GM13976 (cell line): Measurements from ENCODE around the gene CEP162.
"Not testable (repeated sequence)": the region's sequence is repeated elsewhere in the genome, so short reads cannot be mapped to it uniquely, and the experiment has no call there.

Experiments
- DNase-seq: peaks from one replicate; pipeline ENCODE4 v3.0.0; 2012; ENCODE audit warnings: low spot score
- in situ Hi-C: fragments of 300-500 bp; cut with MboI; formaldehyde crosslinking; loops from one replicate; pipeline ENCODE4 v1.12.0; 2022; ENCODE audit warnings: low sequenced_read_pairs, mixed read lengths, inconsistent platforms; ENCODE audit not compliant: unreplicated experiment
- TF ChIP-seq, protein P1 (sequence below): IDR thresholded peaks from 2 replicates; pipeline ENCODE4 v1.5.1; 2012; ENCODE audit warnings: borderline replicate concordance, mild to moderate bottlenecking; ENCODE audit not compliant: insufficient read depth; ENCODE audit errors: extremely low read depth, missing control alignments, control extremely low read depth

The CEP162 gene

DNA sequence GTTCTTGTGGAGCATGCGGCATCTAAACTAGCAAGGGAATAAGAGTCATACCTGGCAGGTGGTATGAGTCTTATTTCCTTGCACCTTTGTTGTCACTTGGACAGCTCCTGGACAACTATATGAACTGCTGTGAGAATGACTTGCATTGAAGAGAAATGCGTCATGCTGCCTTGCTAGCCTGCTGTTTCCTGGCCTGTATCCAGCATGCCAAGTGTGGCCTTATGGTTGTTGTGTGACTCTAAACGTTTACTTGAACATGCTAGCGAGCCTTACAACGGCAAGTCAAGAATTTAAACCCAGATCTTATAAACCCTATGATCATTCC, 90.4 kb downstream of the CEP162 start:
- no peak for DNase-seq
- in situ Hi-C loops = no loop called here
- TF ChIP-seq, protein P1, sequence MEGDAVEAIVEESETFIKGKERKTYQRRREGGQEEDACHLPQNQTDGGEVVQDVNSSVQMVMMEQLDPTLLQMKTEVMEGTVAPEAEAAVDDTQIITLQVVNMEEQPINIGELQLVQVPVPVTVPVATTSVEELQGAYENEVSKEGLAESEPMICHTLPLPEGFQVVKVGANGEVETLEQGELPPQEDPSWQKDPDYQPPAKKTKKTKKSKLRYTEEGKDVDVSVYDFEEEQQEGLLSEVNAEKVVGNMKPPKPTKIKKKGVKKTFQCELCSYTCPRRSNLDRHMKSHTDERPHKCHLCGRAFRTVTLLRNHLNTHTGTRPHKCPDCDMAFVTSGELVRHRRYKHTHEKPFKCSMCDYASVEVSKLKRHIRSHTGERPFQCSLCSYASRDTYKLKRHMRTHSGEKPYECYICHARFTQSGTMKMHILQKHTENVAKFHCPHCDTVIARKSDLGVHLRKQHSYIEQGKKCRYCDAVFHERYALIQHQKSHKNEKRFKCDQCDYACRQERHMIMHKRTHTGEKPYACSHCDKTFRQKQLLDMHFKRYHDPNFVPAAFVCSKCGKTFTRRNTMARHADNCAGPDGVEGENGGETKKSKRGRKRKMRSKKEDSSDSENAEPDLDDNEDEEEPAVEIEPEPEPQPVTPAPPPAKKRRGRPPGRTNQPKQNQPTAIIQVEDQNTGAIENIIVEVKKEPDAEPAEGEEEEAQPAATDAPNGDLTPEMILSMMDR = no peak

DNA sequence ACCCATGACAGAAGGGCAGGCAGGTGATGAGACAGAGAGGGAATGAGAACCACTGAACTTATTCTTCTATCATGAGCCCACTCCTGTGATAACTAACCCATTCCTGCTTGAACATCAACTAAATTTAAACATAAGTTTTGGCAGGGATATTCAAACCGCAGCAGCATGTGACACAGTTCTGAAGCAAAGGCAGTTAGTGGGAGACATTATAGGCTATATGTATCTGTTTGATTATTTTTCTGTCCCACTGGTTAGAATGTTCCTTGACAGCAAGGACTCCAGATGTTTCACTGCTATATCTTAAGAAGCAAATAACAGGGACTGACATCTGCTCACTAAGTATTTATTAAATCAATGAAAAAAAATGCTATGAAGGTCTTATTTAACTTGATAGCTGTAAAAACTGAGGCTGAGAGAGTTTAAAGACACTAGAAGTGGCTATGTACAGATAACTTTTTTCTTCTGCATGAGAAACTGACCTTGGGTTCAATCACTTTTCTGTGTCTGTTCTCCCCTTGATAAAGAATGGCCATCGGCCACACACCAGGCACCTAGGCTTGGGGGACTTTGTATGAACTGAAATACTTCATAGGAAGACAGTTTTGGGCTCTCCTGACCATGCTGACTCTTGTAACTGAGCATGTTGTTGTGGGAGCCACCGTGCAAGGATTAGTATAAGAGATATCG, 90.9 kb downstream of the CEP162 start:
- no peak for DNase-seq
- TF ChIP-seq, protein P1 = no peak
- in situ Hi-C loops = no loop called here

DNA sequence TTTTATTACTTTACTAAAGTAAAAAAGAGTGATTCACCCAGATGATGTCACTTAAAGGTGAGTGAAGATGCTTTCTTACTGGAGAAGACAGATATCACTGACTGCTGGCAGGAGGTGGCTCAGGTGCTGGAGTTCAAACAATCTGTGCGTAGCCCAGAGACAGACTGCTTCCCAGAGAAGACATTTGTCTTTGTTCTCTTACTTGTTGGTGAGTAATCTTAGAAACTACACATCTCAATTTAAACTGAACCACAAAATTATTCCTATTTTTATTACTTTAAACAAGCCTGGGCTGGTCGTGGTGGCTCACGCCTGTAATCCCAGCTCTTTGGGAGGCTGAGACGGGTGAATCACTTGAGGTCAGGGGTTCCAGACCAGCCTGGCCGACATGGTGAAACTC, 92.2 kb downstream of the CEP162 start:
- in situ Hi-C loops = no loop called here
- TF ChIP-seq, protein P1 = no peak
- DNase-seq = no peak

DNA sequence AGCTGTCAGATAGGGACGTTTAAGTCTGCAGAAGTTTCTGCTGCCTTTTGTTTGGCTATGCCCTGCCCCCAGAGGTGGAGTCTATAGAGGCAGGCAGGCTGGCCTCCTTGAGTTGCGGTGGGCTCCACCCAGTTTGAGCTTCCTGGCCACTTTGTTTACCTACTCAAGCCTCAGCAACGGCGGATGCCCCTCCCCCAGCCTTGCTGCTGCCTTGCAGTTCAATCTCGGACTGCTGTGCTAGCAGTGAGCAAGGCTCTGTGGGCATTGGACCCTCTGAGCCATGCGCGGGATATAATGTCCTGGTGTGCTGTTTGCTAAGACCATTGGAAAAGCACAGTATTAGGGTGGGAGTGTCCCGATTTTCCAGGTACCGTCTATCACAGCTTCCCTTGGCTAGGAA, 94.1 kb downstream of the CEP162 start:
- DNase-seq, in situ Hi-C loops: not testable (repeated sequence)

DNA sequence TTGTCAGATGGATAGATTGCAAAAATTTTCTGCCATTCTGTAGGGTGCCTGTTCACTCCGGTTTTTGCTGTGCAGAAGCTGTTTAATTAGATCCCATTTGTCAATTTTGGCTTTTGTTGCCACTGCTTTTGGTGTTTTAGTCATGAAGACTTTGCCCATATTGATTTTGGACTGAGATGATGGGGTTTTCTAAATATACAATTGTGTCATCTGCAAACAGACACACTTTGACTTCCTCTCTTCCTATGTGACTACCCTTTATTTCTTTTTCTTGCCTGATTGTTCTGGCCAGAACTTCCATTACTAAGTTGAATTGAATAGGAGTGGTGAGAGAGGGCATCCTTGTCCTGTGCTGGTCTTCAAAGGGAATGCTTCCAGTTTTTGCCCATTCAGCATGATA, 97.9 kb downstream of the CEP162 start:
- DNase-seq, in situ Hi-C loops: not testable (repeated sequence)

DNA sequence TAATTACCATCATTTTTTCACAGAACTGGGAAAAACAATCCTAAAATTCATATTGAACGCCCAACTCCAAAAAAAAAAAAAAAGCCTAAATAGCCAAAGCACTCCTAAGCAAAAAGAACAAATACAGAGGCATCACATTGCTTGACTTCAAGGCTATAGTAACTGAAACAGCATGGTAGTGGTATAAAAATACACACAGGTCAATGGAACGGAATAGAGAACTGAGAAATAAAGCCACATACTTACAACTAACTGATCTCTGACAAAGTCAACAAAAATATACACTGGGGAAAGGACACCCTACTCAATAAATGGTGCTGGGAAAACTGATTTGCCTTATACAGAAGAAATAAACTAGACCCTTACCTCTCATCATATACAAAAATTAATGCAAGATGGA, 104.3 kb downstream of the CEP162 start:
- in situ Hi-C loops = no loop called here
- TF ChIP-seq, protein P1 = no peak
- no peak for DNase-seq

DNA sequence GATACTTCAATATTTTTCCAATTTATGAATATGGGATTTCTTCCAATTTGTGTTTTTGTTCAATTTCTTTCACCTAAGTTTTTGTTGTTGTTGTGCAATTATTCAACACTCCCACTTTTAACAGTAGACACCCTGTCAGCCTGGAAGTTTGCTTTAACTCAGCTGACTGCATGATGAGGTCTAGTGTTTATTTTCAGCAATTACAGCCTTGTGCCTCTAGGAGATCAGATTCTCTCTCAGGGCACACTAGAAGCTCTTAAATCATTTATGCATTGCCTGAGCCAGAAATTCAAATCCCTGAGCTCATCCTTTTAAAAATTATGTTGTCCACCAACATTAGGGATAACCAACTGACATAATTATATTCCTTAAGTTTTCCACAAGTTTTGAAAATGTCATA, 108.2 kb downstream of the CEP162 start:
- TF ChIP-seq, protein P1 = no peak
- in situ Hi-C loops = no loop called here
- DNase-seq = no peak

DNA sequence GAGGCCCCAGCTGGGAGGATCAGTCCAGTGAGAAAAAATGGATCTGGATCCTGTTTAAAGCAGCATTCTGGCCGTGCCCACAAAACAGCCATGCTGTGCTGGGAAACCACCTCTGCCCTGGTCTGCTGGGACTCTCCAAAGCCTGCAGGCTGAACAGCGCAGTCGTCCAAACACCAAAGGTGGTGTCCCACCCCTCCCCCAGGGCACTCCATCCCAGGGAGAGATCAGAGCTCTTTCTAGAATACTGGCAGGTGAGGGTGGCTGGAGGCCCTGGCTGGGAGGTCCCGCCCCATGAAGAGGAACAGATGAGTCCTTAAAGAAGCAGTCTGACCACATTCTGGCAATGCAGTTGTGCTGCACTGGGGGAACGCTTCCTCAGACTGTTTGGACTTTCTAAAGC, 109.3 kb downstream of the CEP162 start:
- in situ Hi-C loops = no loop called here
- no peak for DNase-seq

DNA sequence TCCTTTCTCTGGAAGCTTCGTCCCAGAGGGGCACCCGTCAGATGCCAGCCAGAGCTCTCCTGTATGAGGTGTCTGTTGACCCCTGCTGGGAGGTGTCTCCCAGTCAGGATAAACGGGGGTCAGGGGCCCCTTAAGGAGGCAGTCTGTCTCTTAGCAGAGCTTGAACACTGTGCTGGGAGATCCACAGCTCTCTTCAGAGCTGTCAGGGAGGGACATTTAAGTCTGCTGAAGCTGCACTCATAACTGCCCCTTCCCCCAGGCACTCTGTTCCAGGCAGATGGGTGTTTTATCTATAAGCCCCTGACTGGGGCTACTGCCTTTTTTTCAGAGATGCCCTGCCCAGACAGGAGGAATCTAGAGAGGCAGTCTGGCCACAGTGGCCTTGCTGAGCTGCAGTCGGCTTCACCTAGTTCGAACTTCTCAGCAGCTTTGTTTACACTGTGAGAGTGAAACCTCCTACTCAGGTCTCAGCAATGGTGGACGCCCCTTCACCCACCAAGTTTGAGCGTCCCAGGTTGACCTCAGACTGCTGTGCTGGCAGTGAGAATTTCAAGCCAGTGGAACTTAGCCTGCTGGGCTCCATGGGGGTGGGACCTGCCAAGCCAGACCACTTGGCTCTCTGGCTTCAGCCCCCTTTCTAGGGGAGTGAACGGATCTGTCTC, 112.4 kb downstream of the CEP162 start:
- in situ Hi-C loops, DNase-seq: not testable (repeated sequence)

More for the DNA sequence above, 109.3 kb downstream of the CEP162 start:
- TF ChIP-seq, protein P1 = no peak

DNA sequence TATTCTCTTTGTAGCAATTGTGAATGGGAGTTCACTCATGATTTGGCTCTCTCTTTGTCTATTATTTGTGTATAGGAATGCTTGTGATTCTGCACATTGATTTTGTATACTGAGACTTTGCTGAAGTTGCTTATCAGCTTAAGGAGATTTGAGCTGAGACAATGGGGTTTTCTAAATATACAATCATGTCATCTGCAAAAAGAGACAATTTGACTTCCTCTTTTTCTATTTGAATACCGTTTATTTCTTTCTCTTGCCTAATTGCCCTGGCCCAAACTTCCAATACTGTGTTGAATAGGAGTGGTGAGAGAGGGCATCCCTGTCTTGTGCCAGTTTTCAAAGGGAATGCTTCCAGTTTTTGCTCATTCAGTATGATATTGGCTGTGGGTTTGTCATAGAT, 116.1 kb downstream of the CEP162 start:
- DNase-seq = not testable (repeated sequence)

More for the DNA sequence above, 116.1 kb downstream of the CEP162 start:
- in situ Hi-C loops = not testable (repeated sequence)
